SK-N-MC (cell line): ENCODE data around the gene FBXO21.

Experiments used
- EZH2 ChIP-seq: fragments of 200-600 bp; sonication (generic); IDR thresholded peaks from one replicate; pipeline ENCODE4 v1.6.1; 2017; ENCODE audit warnings: antibody characterized with exemption
- FOXP2 ChIP-seq: optimal IDR thresholded peaks from 2 replicates; pipeline ENCODE3; 2011; ENCODE audit warnings: mild to moderate bottlenecking, moderate library complexity; ENCODE audit not compliant: insufficient read depth; ENCODE audit errors: extremely low read length, control extremely low read depth
- POLR2AphosphoS5 ChIP-seq: IDR thresholded peaks from 2 replicates; pipeline ENCODE4 v1.6.1; 2012; ENCODE audit warnings: mild to moderate bottlenecking, low read depth, low read length, borderline replicate concordance

- TF ChIP-seq EZH2 (no peak), POLR2AphosphoS5 (no peak), FOXP2 (no peak)
These were observed 51.1 kb downstream of the FBXO21 start for GRCh38 chr12:117139025-117139717.
